ENCODE data around the gene ALG1. TPM values are rescaled to one million over a fixed set of nuclear protein-coding genes. Genes with fewer than 3 reads are reported as not detected.

Gene ALG1
- total and polyA plus RNA-seq, 2 of the 13 experiments (the other 11 are each of a cell fraction or from before 2014, with no cell fraction given), result 43.3 to 75.6 TPM

DNA sequence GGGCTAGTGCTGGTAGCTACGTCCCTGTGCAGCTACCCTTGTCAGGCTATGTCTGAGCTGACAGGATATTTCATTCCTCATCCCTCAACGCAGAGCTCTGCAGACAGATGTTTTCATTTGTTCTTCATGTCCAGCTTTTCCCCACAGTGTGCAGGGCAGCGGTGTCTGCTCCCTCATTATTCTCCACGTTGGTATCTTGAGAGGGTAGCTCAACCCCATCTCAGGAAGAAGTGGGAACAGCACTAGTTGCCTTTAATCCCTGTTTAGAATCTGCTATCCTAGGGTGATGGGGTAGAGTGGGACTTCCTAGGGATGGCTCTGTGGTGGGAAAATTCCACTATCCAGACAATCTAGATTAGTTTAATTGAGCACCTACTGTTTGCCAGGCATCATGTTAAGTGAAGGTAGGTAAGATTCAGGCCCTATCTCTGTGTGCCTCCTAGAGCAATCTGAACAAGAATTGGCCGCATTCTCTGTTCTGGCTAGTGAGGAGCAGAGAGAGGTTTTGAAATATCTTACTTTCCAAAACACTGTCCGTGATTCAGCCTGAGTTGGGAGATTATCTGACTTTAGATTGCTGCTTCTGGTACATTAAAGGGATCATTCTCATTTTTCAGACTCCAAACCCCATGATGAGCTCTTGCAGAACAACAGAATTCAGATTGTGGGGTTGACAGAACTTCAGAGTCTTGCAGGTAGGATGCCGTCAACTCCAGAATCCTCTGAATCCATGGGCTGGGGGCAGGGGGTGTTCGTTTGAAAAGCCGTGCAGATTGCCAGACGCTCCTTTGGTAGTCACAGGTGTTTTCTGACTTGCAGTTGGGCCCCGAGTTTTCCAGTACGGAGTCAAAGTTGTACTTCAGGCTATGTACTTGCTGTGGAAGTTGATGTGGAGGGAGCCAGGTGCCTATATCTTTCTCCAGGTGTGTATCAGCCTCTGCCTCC, 963 bp downstream of the ALG1 start (continued):
- TF ChIP-seq, protein P1, sequence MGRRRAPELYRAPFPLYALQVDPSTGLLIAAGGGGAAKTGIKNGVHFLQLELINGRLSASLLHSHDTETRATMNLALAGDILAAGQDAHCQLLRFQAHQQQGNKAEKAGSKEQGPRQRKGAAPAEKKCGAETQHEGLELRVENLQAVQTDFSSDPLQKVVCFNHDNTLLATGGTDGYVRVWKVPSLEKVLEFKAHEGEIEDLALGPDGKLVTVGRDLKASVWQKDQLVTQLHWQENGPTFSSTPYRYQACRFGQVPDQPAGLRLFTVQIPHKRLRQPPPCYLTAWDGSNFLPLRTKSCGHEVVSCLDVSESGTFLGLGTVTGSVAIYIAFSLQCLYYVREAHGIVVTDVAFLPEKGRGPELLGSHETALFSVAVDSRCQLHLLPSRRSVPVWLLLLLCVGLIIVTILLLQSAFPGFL (CRISPR knock-in tag; IDR thresholded peaks at IDR 0.05), result 0 out of 2 replicates have a peak, but pooled peaks have one; percentile 70
- TF ChIP-seq THYN1 (CRISPR knock-in tag; IDR thresholded peaks at IDR 0.05; ENCODE audit: borderline replicate concordance, low read depth) (no peak), ETV5 (CRISPR knock-in tag; IDR thresholded peaks at IDR 0.05; ENCODE audit: borderline replicate concordance) (no peak), PPARG (CRISPR knock-in tag; conservative IDR thresholded peaks at IDR 0.05) (no peak), KDM5B (CRISPR knock-in tag; IDR thresholded peaks at IDR 0.05; ENCODE audit: borderline replicate concordance) (no peak), MIER3 (CRISPR knock-in tag; IDR thresholded peaks at IDR 0.05; ENCODE audit: borderline replicate concordance) (no peak), RCOR2 (CRISPR knock-in tag; IDR thresholded peaks at IDR 0.05) (no peak), ZNF549 (CRISPR knock-in tag; IDR thresholded peaks at IDR 0.05) (no peak), ZZZ3 (CRISPR knock-in tag; IDR thresholded peaks at IDR 0.05; ENCODE audit: borderline replicate concordance) (0 out of 2 replicates have a peak, but pooled peaks have one; percentile 40), ZNF678 (CRISPR knock-in tag; IDR thresholded peaks at IDR 0.05) (0 out of 2 replicates have a peak, but pooled peaks have one; percentile 55), GTF2F1 (IDR thresholded peaks at IDR 0.05; ENCODE audit: low read length) (no peak), CHCHD3 (CRISPR knock-in tag; IDR thresholded peaks at IDR 0.05) (no peak), SP1 (IDR thresholded peaks at IDR 0.05) (no peak), SP1 (CRISPR knock-in tag; IDR thresholded peaks at IDR 0.05) (no peak), ZNF441 (CRISPR knock-in tag; IDR thresholded peaks at IDR 0.05; ENCODE audit: borderline replicate concordance) (no peak), ZKSCAN8 (CRISPR knock-in tag; IDR thresholded peaks at IDR 0.05; ENCODE audit: borderline replicate concordance) (no peak), ZNF607 (CRISPR knock-in tag; IDR thresholded peaks at IDR 0.05; ENCODE audit: borderline replicate concordance) (no peak), KLF6 (CRISPR knock-in tag; IDR thresholded peaks at IDR 0.05) (no peak), ZNF777 (CRISPR knock-in tag; IDR thresholded peaks at IDR 0.05) (no peak), AGO2 (optimal IDR thresholded peaks at IDR 0.05; ENCODE audit: low read depth, low read length) (no peak), ZMYM2 (CRISPR knock-in tag; IDR thresholded peaks at IDR 0.05) (peak; percentile 27; the same call in 1 of the 2 replicates), ZNF510 (CRISPR knock-in tag; IDR thresholded peaks at IDR 0.05; ENCODE audit: low read depth) (no peak), TBX2 (CRISPR knock-in tag; IDR thresholded peaks at IDR 0.05; ENCODE audit: borderline replicate concordance) (no peak)
- TF ChIP-seq, protein P2, sequence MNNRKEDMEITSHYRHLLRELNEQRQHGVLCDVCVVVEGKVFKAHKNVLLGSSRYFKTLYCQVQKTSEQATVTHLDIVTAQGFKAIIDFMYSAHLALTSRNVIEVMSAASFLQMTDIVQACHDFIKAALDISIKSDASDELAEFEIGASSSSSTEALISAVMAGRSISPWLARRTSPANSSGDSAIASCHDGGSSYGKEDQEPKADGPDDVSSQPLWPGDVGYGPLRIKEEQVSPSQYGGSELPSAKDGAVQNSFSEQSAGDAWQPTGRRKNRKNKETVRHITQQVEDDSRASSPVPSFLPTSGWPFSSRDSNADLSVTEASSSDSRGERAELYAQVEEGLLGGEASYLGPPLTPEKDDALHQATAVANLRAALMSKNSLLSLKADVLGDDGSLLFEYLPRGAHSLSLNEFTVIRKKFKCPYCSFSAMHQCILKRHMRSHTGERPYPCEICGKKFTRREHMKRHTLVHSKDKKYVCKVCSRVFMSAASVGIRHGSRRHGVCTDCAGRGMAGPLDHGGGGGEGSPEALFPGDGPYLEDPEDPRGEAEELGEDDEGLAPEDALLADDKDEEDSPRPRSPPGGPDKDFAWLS (CRISPR knock-in tag; IDR thresholded peaks at IDR 0.05; ENCODE audit: borderline replicate concordance), result 0 out of 2 replicates have a peak, but pooled peaks have one; percentile 80
- TF ChIP-seq, protein P3, sequence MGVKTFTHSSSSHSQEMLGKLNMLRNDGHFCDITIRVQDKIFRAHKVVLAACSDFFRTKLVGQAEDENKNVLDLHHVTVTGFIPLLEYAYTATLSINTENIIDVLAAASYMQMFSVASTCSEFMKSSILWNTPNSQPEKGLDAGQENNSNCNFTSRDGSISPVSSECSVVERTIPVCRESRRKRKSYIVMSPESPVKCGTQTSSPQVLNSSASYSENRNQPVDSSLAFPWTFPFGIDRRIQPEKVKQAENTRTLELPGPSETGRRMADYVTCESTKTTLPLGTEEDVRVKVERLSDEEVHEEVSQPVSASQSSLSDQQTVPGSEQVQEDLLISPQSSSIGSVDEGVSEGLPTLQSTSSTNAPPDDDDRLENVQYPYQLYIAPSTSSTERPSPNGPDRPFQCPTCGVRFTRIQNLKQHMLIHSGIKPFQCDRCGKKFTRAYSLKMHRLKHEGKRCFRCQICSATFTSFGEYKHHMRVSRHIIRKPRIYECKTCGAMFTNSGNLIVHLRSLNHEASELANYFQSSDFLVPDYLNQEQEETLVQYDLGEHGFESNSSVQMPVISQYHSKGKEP (CRISPR knock-in tag; IDR thresholded peaks at IDR 0.05), result no peak
- TF ChIP-seq, protein P4, sequence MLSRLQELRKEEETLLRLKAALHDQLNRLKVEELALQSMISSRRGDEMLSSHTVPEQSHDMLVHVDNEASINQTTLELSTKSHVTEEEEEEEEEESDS (CRISPR knock-in tag; IDR thresholded peaks at IDR 0.05; ENCODE audit: borderline replicate concordance), result no peak
